Ishikawa (cell line): ENCODE measurements around the gene KMT5B.

Source experiments
- CEBPB ChIP-seq: IDR thresholded peaks from 2 replicates; pipeline ENCODE4 v1.6.1; 2012
- CREB1 ChIP-seq: IDR thresholded peaks from 2 replicates; pipeline ENCODE4 v1.6.1; 2012; ENCODE audit warnings: low read depth
- EGR1 ChIP-seq: IDR thresholded peaks from 2 replicates; pipeline ENCODE4 v1.6.1; 2012
- EP300 ChIP-seq: IDR thresholded peaks from 2 replicates; pipeline ENCODE4 v1.6.1; 2012; ENCODE audit warnings: borderline replicate concordance
- FOXM1 ChIP-seq: IDR thresholded peaks from 2 replicates; pipeline ENCODE4 v1.6.1; 2012; ENCODE audit warnings: low read depth, borderline replicate concordance
- MAX ChIP-seq: IDR thresholded peaks from 2 replicates; pipeline ENCODE4 v1.6.1; 2012
- NFIC ChIP-seq: IDR thresholded peaks from 2 replicates; pipeline ENCODE4 v1.6.1; 2012
- RAD21 ChIP-seq: IDR thresholded peaks from 2 replicates; pipeline ENCODE4 v1.6.1; 2012; ENCODE audit warnings: low read depth
- REST ChIP-seq: IDR thresholded peaks from 2 replicates; pipeline ENCODE4 v1.6.1; 2012; ENCODE audit warnings: low read depth, mild to moderate bottlenecking
- TAF1 ChIP-seq: IDR thresholded peaks from 2 replicates; pipeline ENCODE4 v1.6.1; 2012; ENCODE audit warnings: low read depth, mild to moderate bottlenecking
- TCF12 ChIP-seq: IDR thresholded peaks from 2 replicates; pipeline ENCODE4 v1.6.1; 2012; ENCODE audit warnings: low read depth
- TEAD4 ChIP-seq: IDR thresholded peaks from 2 replicates; pipeline ENCODE4 v1.6.1; 2012
- USF1 ChIP-seq: IDR thresholded peaks from 2 replicates; pipeline ENCODE4 v1.6.1; 2012
- YY1 ChIP-seq: IDR thresholded peaks from 2 replicates; pipeline ENCODE4 v1.6.1; 2012; ENCODE audit warnings: low read depth
- ZBTB7A ChIP-seq: IDR thresholded peaks from 2 replicates; pipeline ENCODE4 v1.6.1; 2012; ENCODE audit warnings: low read depth

KMT5B gene

GRCh38 chr11:68179847-68180246 is 33.2 kb downstream of the KMT5B start:
- no peak for TF ChIP-seq EP300
- TF ChIP-seq CEBPB = no peak
- no peak for TF ChIP-seq CREB1
- TF ChIP-seq TAF1 = no peak
- no peak for TF ChIP-seq REST
- TF ChIP-seq EGR1 = no peak
- TF ChIP-seq NFIC = no peak
- TF ChIP-seq TEAD4 = no peak
- no peak for TF ChIP-seq USF1
- no peak for TF ChIP-seq ZBTB7A
- TF ChIP-seq YY1 = no peak
- TF ChIP-seq TCF12 = no peak
- TF ChIP-seq FOXM1 = no peak
- no peak for TF ChIP-seq RAD21
- TF ChIP-seq MAX = no peak

DNA sequence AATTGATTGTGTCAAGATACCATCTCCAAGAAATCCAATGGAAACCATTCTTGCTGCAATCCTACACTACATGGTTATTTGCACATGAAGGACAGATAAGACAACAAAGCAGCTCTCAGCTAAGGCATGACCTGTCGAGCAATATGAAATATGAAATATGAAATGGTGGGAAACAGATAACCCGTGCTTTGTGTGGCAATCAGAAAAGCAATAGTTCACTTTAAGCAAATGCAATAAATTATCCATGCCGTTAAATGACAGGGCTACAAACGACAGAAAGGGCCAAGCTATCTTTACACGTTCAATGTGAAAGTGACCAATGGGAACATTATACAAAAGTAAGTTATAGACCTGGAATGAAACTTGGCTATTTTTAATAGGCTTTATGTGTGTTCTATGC is 35.2 kb downstream of the KMT5B start:
- TF ChIP-seq ZBTB7A = no peak
- TF ChIP-seq RAD21 = no peak
- TF ChIP-seq CREB1 = no peak
- TF ChIP-seq EGR1 = no peak
- TF ChIP-seq TCF12 = no peak
- TF ChIP-seq TEAD4 = no peak
- TF ChIP-seq YY1 = no peak
- no peak for TF ChIP-seq CEBPB
- TF ChIP-seq USF1 = no peak
- TF ChIP-seq MAX = no peak

DNA sequence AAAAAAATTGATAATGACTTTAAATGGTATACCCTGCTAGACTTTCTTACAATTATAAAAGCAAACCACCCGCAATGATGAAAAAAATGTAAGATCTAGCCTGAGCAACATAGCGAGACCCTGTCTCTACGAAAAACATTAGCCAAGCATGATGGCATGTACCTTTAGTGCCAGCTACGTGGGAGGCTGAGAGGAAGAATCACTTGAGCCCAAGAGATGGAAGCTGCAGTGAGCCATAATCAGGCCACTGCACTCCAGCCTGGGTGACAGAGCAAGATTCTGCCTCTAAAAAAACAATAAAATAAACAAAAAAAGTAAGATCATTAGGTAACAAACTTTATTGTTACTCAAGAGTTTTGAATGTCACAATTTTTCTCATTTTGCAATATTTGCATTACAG is 39.2 kb downstream of the KMT5B start:
- TF ChIP-seq NFIC = no peak
- TF ChIP-seq TAF1 = no peak
- no peak for TF ChIP-seq REST
- TF ChIP-seq MAX = no peak
- TF ChIP-seq TEAD4 = no peak
- TF ChIP-seq TCF12 = no peak
- TF ChIP-seq EP300 = no peak
- no peak for TF ChIP-seq EGR1

GRCh38 chr11:68169442-68169841 is 43.7 kb downstream of the KMT5B start:
- TF ChIP-seq NFIC = no peak
- no peak for TF ChIP-seq USF1
- TF ChIP-seq REST = no peak
- TF ChIP-seq FOXM1 = no peak
- TF ChIP-seq EGR1 = no peak
- no peak for TF ChIP-seq CEBPB
- TF ChIP-seq TCF12 = no peak
- no peak for TF ChIP-seq MAX
- no peak for TF ChIP-seq EP300
- no peak for TF ChIP-seq ZBTB7A
- no peak for TF ChIP-seq CREB1
- TF ChIP-seq RAD21 = no peak
- no peak for TF ChIP-seq YY1
- no peak for TF ChIP-seq TEAD4
- TF ChIP-seq TAF1 = no peak
